ENCODE results near the gene GABRG3. TPM values are rescaled to one million over a fixed set of nuclear protein-coding genes. Genes with fewer than 3 reads are reported as not detected.

The GABRG3 gene
- polyA plus RNA-seq, 1 donor (not counting 4 experiments of a cell fraction or from before 2014, with no cell fraction given): not detected

DNA sequence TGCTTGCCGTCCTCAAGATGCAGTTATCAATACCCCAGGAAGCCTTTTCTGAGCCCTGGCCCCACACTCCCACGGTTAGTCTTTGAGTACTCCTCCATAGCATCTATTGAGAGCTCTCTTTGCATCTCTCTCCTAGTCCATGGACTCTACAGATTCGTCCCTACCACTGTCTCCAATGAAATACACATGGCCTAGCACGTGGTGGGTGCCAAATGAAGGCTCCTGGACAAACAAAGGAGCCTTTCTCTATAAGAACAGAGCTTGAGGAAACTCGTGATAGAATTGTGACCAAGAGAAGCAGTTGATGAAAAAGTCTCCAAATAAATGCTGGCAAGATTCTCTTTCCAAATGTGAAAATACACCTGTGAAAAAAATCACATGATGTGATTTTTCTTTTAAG lies 166.1 kb downstream of the GABRG3 start:
- DNase-seq (ENCODE audit: low read depth, low spot score) (no peak), FAIRE-seq (no peak)
- no peak overlapping the region for H3K4me2 ChIP-seq (ENCODE audit: control insufficient read depth, extremely low read depth, insufficient read depth, low read depth, low read length)
- H3K9ac ChIP-seq (ENCODE audit: control insufficient read depth, extremely low read depth, insufficient read depth, low read length): no peak overlapping the region
- no peaks in the 10 kb centered on the region for H3K36me3 ChIP-seq (ENCODE audit: control insufficient read depth in 2 of 2, extremely low read depth in 1 of 2, insufficient read depth in 2 of 2, low read length in 2 of 2)
- no peak overlapping the region for H3K4me3 ChIP-seq (ENCODE audit: control insufficient read depth in 2 of 3, extremely low read depth in 1 of 3, insufficient read depth in 2 of 3, low read depth in 1 of 3, low read length in 3 of 3)
- no peaks in the 10 kb centered on the region for H3K27me3 ChIP-seq (ENCODE audit: control insufficient read depth, extremely low read depth, insufficient read depth, low read length)
- peaks cover 4% of the 10 kb centered on the region for H3K9me3 ChIP-seq (ENCODE audit: control insufficient read depth, low read depth, low read length)
- H3K79me2 ChIP-seq (ENCODE audit: control insufficient read depth, insufficient read depth, low read length): no peaks in the 10 kb centered on the region
- H3K4me1 ChIP-seq (ENCODE audit: control insufficient read depth, extremely low read depth, insufficient read depth, low read length): no peaks in the 10 kb centered on the region
- H4K20me1 ChIP-seq (ENCODE audit: control insufficient read depth, extremely low read depth, insufficient read depth, low read length): no peaks in the 10 kb centered on the region
- H3K27ac ChIP-seq (ENCODE audit: control insufficient read depth, insufficient read depth, low read length): no peak overlapping the region
- dilution Hi-C loops (cut with MboI; ENCODE audit: extremely low pct_ligation_motif_present, low sequenced_read_pairs): no loop called here
- H3K9me1 ChIP-seq (ENCODE audit: control insufficient read depth, extremely low read depth, insufficient read depth, low read length): no peaks in the 10 kb centered on the region
- H2AFZ ChIP-seq (ENCODE audit: control insufficient read depth, low read length): no peak overlapping the region
- TF ChIP-seq EZH2 (IDR thresholded peaks at IDR 0.05; ENCODE audit: low read length): no peak
- TF ChIP-seq, protein P1, sequence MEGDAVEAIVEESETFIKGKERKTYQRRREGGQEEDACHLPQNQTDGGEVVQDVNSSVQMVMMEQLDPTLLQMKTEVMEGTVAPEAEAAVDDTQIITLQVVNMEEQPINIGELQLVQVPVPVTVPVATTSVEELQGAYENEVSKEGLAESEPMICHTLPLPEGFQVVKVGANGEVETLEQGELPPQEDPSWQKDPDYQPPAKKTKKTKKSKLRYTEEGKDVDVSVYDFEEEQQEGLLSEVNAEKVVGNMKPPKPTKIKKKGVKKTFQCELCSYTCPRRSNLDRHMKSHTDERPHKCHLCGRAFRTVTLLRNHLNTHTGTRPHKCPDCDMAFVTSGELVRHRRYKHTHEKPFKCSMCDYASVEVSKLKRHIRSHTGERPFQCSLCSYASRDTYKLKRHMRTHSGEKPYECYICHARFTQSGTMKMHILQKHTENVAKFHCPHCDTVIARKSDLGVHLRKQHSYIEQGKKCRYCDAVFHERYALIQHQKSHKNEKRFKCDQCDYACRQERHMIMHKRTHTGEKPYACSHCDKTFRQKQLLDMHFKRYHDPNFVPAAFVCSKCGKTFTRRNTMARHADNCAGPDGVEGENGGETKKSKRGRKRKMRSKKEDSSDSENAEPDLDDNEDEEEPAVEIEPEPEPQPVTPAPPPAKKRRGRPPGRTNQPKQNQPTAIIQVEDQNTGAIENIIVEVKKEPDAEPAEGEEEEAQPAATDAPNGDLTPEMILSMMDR (optimal IDR thresholded peaks at IDR 0.05 in 1 of 3, IDR thresholded peaks at IDR 0.05 in 1 of 3, conservative IDR thresholded peaks at IDR 0.05 in 1 of 3; ENCODE audit: extremely low read depth in 1 of 3, insufficient read depth in 2 of 3, low read length in 3 of 3): no peak

DNA sequence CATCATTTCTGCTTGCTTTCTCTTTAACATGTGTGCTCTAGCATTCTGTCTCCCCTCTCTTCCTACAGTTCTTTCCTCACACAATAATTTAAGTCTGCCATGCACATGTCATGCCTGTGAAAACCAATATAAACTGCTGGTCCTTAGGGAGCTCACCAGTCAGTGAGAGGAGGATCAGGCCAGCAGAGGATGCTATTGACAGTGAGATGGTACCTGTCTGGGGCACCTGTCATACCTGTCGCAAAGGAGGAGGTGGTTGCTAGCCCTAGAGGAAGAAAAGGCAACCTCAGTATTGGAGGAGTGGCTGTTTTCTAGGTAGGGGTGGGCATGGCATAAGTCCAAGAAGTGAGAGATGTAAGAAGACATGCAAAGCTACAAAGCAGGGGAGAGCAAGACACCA lies 194.6 kb downstream of the GABRG3 start:
- no peaks in the 10 kb centered on the region for H3K36me3 ChIP-seq (ENCODE audit: control insufficient read depth in 2 of 2, extremely low read depth in 1 of 2, insufficient read depth in 2 of 2, low read length in 2 of 2)
- H3K9me1 ChIP-seq (ENCODE audit: control insufficient read depth, extremely low read depth, insufficient read depth, low read length): no peaks in the 10 kb centered on the region
- no peaks in the 10 kb centered on the region for H3K4me1 ChIP-seq (ENCODE audit: control insufficient read depth, extremely low read depth, insufficient read depth, low read length)
- H2AFZ ChIP-seq (ENCODE audit: control insufficient read depth, low read length): no peak overlapping the region
- no peak overlapping the region for H3K4me2 ChIP-seq (ENCODE audit: control insufficient read depth, extremely low read depth, insufficient read depth, low read depth, low read length)
- H3K79me2 ChIP-seq (ENCODE audit: control insufficient read depth, insufficient read depth, low read length): no peaks in the 10 kb centered on the region
- DNase-seq (ENCODE audit: low read depth, low spot score): no peak
- H3K9ac ChIP-seq (ENCODE audit: control insufficient read depth, extremely low read depth, insufficient read depth, low read length): no peak overlapping the region
- dilution Hi-C loops (cut with MboI; ENCODE audit: extremely low pct_ligation_motif_present, low sequenced_read_pairs): no loop called here
- H3K27me3 ChIP-seq (ENCODE audit: control insufficient read depth, extremely low read depth, insufficient read depth, low read length): no peaks in the 10 kb centered on the region
- H3K27ac ChIP-seq (ENCODE audit: control insufficient read depth, insufficient read depth, low read length): no peak overlapping the region
- FAIRE-seq: no peak
- H3K4me3 ChIP-seq (ENCODE audit: control insufficient read depth in 2 of 3, extremely low read depth in 1 of 3, insufficient read depth in 2 of 3, low read depth in 1 of 3, low read length in 3 of 3): no peak overlapping the region
- no peaks in the 10 kb centered on the region for H4K20me1 ChIP-seq (ENCODE audit: control insufficient read depth, extremely low read depth, insufficient read depth, low read length)
- peaks cover 3% of the 10 kb centered on the region for H3K9me3 ChIP-seq (ENCODE audit: control insufficient read depth, low read depth, low read length)
- TF ChIP-seq EZH2 (IDR thresholded peaks at IDR 0.05; ENCODE audit: low read length): no peak
- TF ChIP-seq, protein P1 (optimal IDR thresholded peaks at IDR 0.05 in 1 of 3, IDR thresholded peaks at IDR 0.05 in 1 of 3, conservative IDR thresholded peaks at IDR 0.05 in 1 of 3; ENCODE audit: extremely low read depth in 1 of 3, insufficient read depth in 2 of 3, low read length in 3 of 3): no peak
